DMS79 treated with DMSO at 0.1 percent for 48 hours (cell line): ENCODE results near the gene RLN1.
"Not testable (repeated sequence)": the region's sequence is repeated elsewhere in the genome, so short reads cannot be mapped to it uniquely, and the experiment has no call there.

ENCODE experiments used
- DNase-seq: peaks from one replicate; lab custom pipeline; 2025; lab: John Stamatoyannopoulos, UW

RLN1 gene

GRCh38 chr9:5338992-5339981 is at the start of gene RLN1:
Gene RLN1 (minus strand): TSS chr9:5339876. CDS start chr9:5339746, 130 bp downstream.
- not testable (repeated sequence) for DNase-seq

- no peak for DNase-seq
These were observed 49.5 kb upstream of the RLN1 start for GRCh38 chr9:5389109-5389732.

- DNase-seq = no peak
These were observed 48.5 kb upstream of the RLN1 start for GRCh38 chr9:5388026-5388819.

- DNase-seq = no peak
These were observed 44.8 kb upstream of the RLN1 start for GRCh38 chr9:5384436-5384835.

- no peak for DNase-seq
These were observed 42.8 kb upstream of the RLN1 start for GRCh38 chr9:5382479-5382878.

- DNase-seq = no peak
These were observed 36.3 kb upstream of the RLN1 start for GRCh38 chr9:5375790-5376477.

GRCh38 chr9:5375091-5375490 is 35.4 kb upstream of the RLN1 start:
- no peak for DNase-seq

- DNase-seq = no peak
These were observed 24.8 kb upstream of the RLN1 start for GRCh38 chr9:5364294-5365024.

- DNase-seq = no peak
These were observed 21.8 kb upstream of the RLN1 start for GRCh38 chr9:5361326-5362010.

- DNase-seq = no peak
These were observed 20.7 kb upstream of the RLN1 start for GRCh38 chr9:5360341-5360740.

GRCh38 chr9:5357431-5358105 is 17.9 kb upstream of the RLN1 start:
- DNase-seq = no peak

- no peak for DNase-seq
These were observed 16.1 kb upstream of the RLN1 start for GRCh38 chr9:5355817-5356216.

GRCh38 chr9:5355226-5355625 is 15.6 kb upstream of the RLN1 start:
- DNase-seq = no peak

GRCh38 chr9:5354184-5354583 is 14.5 kb upstream of the RLN1 start:
- DNase-seq = no peak

GRCh38 chr9:5352637-5353248 is 13.1 kb upstream of the RLN1 start:
- DNase-seq = no peak

GRCh38 chr9:5336688-5337087 is 3.0 kb downstream of the RLN1 start:
- no peak for DNase-seq

- not testable (repeated sequence) for DNase-seq
These were observed 8.4 kb downstream of the RLN1 start for GRCh38 chr9:5331276-5331675.

GRCh38 chr9:5326893-5327548 is 12.7 kb downstream of the RLN1 start:
- no peak for DNase-seq

- no peak for DNase-seq
These were observed 13.5 kb downstream of the RLN1 start for GRCh38 chr9:5326187-5326586.
